OCI-LY3 (cell line): Measurements from ENCODE around the gene PHC3.

Experiments used
- H2AFZ ChIP-seq: fragments of 200-600, 300-600 bp; shearing (Covaris generic); 2 replicates; pipeline ENCODE4 v1.6.0; 2014; ENCODE audit warnings: antibody characterized with exemption, low read depth, low read length
- H3K27ac ChIP-seq: fragments of 200-600, 300-600 bp; sonication (generic); 2 replicates; pipeline ENCODE4 v1.5.1; 2014; ENCODE audit warnings: mild to moderate bottlenecking, low read length, moderate library complexity, mixed read lengths
- H3K27me3 ChIP-seq: fragments of 200-600, 300-600 bp; sonication (generic); 2 replicates; pipeline ENCODE4 v1.6.1; 2014; ENCODE audit warnings: low read depth, low read length, mixed read lengths
- H3K36me3 ChIP-seq: fragments of 200-600, 300-600 bp; sonication (generic); replicated peaks from 2 replicates; pipeline ENCODE3; 2014; ENCODE audit warnings: low read depth, low read length, mixed read lengths
- H3K4me1 ChIP-seq: fragments of 300-600, 200-600 bp; sonication (generic); 2 replicates; pipeline ENCODE4 v1.6.1; 2014; ENCODE audit warnings: low read length, mixed read lengths
- H3K4me2 ChIP-seq: fragments of 200-600, 300-600 bp; sonication (generic); 2 replicates; pipeline ENCODE4 v1.6.1; 2014; ENCODE audit warnings: low read length, mixed read lengths
- H3K4me3 ChIP-seq: fragments of 300-600, 200-600 bp; sonication (generic); 2 replicates; pipeline ENCODE4 v1.5.1; 2014; ENCODE audit warnings: antibody characterized with exemption, mild to moderate bottlenecking, low read length, moderate library complexity
- H3K79me2 ChIP-seq: fragments of 300-600, 200-600 bp; shearing (Covaris generic); 2 replicates; pipeline ENCODE4 v1.6.1; 2014; ENCODE audit warnings: mild to moderate bottlenecking, low read length, mixed read lengths
- H3K9ac ChIP-seq: fragments of 300-600, 200-600 bp; shearing (Covaris generic); 2 replicates; pipeline ENCODE4 v1.6.0; 2014; ENCODE audit warnings: mild to moderate bottlenecking, low read length, moderate library complexity
- H3K9me3 ChIP-seq: fragments of 200-600, 300-600 bp; shearing (Covaris generic); 2 replicates; pipeline ENCODE4 v1.6.1; 2014; ENCODE audit warnings: low read length, mixed read lengths; ENCODE audit not compliant: insufficient read depth
- H4K20me1 ChIP-seq: fragments of 200-600, 300-600 bp; sonication (generic); 2 replicates; pipeline ENCODE4 v1.6.1; 2016; ENCODE audit warnings: low read length, mixed read lengths; ENCODE audit not compliant: insufficient read depth
- EZH2phosphoT487 ChIP-seq: fragments of 200-600 bp; shearing (Covaris generic); IDR thresholded peaks from 2 replicates; pipeline ENCODE4 v1.6.1; 2018; ENCODE audit warnings: antibody characterized with exemption, mixed run types, low read depth
- TF ChIP-seq, protein P1 (sequence below): fragments of 200-600, 300-600 bp; sonication (generic); IDR thresholded peaks from 2 replicates; pipeline ENCODE4 v1.5.1; 2014; ENCODE audit warnings: antibody characterized with exemption, low read length, low read depth

The PHC3 gene

DNA sequence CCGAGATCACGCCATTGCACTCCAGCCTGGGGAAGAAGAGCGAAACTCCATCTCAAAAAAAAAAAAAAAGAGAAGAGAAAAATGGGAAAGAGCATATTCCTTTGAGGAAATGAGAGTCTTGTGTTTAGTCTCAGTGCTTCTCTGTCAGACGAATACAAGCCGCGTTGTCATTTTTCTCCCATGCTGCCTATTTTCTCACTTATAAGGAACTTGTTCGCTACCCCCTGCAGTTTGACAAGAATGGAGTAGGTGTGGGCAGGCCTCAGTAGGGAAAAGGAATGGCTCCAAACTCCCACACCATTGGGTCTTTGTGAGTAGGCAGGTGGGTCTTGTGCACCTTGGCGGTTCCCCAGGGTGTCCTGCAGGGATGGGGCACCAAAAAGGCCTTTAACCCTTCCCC lies 137.3 kb downstream of the PHC3 start:
- Histone ChIP-seq H3K4me3 (peak overlapping the region; percentile 65), H3K36me3 (no peaks in the 10 kb centered on the region), H2AFZ (no peak overlapping the region), H3K4me1 (peaks cover 62% of the 10 kb centered on the region), H3K27ac (peak overlapping the region; percentile 50), H3K79me2 (no peaks in the 10 kb centered on the region), H3K9me3 (peaks cover 4% of the 10 kb centered on the region; the same call in 1 of the 2 replicates), H3K4me2 (peak overlapping the region; percentile 94), H4K20me1 (peaks cover 4% of the 10 kb centered on the region; the same call in 1 of the 2 replicates), H3K9ac (peak overlapping the region; percentile 21; the same call in 1 of the 2 replicates), H3K27me3 (peaks cover 64% of the 10 kb centered on the region)
- TF ChIP-seq, protein P1, sequence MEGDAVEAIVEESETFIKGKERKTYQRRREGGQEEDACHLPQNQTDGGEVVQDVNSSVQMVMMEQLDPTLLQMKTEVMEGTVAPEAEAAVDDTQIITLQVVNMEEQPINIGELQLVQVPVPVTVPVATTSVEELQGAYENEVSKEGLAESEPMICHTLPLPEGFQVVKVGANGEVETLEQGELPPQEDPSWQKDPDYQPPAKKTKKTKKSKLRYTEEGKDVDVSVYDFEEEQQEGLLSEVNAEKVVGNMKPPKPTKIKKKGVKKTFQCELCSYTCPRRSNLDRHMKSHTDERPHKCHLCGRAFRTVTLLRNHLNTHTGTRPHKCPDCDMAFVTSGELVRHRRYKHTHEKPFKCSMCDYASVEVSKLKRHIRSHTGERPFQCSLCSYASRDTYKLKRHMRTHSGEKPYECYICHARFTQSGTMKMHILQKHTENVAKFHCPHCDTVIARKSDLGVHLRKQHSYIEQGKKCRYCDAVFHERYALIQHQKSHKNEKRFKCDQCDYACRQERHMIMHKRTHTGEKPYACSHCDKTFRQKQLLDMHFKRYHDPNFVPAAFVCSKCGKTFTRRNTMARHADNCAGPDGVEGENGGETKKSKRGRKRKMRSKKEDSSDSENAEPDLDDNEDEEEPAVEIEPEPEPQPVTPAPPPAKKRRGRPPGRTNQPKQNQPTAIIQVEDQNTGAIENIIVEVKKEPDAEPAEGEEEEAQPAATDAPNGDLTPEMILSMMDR = no peak
- TF ChIP-seq EZH2phosphoT487 = no peak

DNA sequence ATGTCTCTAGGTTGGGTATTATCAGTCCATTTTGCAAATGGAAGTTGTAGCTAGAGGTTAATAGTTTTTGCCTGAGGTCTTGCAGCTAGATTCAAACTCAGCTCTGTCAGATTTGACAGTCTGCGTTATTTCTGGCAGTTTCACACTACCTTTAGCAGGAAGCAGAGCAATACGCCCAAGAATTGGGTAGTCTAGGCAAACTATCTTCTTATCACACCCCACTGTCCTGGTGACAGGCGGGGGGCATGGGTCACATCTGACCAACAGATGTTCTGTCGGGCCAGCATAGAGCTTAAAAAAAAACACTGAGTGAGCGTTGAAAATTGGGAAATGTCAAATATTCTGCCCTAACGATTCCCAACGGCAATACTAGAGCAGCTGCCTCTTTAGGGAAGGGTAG lies 138.0 kb downstream of the PHC3 start:
- Histone ChIP-seq H3K27me3 (peaks cover 64% of the 10 kb centered on the region), H4K20me1 (peaks cover 4% of the 10 kb centered on the region; the same call in 1 of the 2 replicates), H3K9me3 (peaks cover 4% of the 10 kb centered on the region; the same call in 1 of the 2 replicates), H3K79me2 (no peaks in the 10 kb centered on the region), H3K4me3 (peak overlapping the region; percentile 65), H3K4me1 (peaks cover 66% of the 10 kb centered on the region), H3K9ac (no peak overlapping the region; the same call in 1 of the 2 replicates), H3K27ac (no peak overlapping the region), H3K4me2 (peak overlapping the region; percentile 94), H3K36me3 (no peaks in the 10 kb centered on the region), H2AFZ (no peak overlapping the region)
- TF ChIP-seq, protein P1 = no peak
- TF ChIP-seq EZH2phosphoT487 = no peak

DNA sequence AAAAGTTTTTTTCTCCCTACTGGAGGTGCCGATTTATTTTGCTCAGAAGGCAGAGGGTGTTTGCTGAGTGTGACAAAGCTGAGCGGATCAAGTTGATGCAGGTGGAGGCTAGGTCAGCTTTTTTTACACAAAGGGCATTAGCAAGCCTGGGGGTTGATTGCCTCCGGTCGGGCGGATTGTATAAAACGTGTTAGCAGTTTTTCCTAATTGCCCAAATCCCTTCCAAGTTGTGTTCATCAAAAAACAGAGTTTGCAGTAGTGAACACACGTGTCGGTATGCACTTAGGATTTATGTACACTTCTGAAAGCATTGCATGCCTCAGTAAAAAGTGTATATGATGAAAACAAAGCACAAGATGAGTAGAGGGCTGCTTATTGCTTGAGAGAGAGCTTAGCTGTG lies 141.1 kb downstream of the PHC3 start:
- Histone ChIP-seq H3K9me3 (peaks cover 4% of the 10 kb centered on the region; the same call in 1 of the 2 replicates), H3K4me1 (peaks cover 56% of the 10 kb centered on the region), H3K79me2 (no peaks in the 10 kb centered on the region), H3K27me3 (peaks cover 53% of the 10 kb centered on the region), H3K27ac (no peak overlapping the region), H4K20me1 (no peaks in the 10 kb centered on the region), H3K9ac (no peak overlapping the region), H3K36me3 (no peaks in the 10 kb centered on the region), H3K4me3 (peak overlapping the region; percentile 58), H3K4me2 (peak overlapping the region; percentile 62), H2AFZ (no peak overlapping the region)
- TF ChIP-seq, protein P1 = no peak
- no peak for TF ChIP-seq EZH2phosphoT487

DNA sequence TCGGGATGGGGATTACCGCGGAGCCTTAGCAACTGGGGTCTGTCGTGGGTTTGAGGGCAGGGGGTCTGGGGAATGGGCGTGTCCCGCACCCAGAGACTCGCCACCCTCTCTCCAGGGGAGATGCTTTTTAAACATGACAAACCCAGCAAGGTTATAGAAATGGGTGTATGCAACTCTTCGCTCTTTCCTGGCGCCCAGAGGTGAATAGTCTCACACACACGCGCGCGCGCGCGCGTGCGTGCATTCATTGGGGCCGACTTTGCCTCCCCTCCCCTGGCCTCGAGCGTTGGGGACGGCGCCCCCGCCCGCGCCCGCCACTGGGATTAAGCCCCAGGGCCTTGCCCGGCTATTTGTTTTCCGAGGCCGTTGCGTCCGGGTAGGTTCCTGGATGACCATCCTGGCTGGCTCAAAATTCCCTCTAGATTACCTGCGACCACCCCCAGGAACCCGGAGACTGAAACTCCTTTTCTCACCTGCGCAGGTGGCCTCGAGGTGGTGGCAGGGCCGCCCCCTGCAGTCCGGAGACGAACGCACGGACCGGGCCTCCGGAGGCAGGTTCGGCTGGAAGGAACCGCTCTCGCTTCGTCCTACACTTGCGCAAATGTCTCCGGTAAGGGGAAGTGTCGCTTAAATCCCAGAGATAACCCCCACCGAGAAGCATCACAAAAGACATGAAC lies 143.0 kb downstream of the PHC3 start:
- Histone ChIP-seq H4K20me1 (no peaks in the 10 kb centered on the region), H3K4me1 (peaks cover 38% of the 10 kb centered on the region), H3K9ac (peak overlapping the region; percentile 21; the same call in 1 of the 2 replicates), H3K4me2 (peak overlapping the region; percentile 92), H3K4me3 (peak overlapping the region; percentile 78), H3K79me2 (no peaks in the 10 kb centered on the region), H3K9me3 (peaks cover 4% of the 10 kb centered on the region; the same call in 1 of the 2 replicates), H3K27me3 (peaks cover 58% of the 10 kb centered on the region), H2AFZ (peak overlapping the region; percentile 37; the same call in 1 of the 2 replicates), H3K36me3 (no peaks in the 10 kb centered on the region), H3K27ac (no peak overlapping the region)
- TF ChIP-seq, protein P1 = peak; percentile 16
- TF ChIP-seq EZH2phosphoT487 = no peak
